ENCODE measurements around the gene AFF3.

Gene AFF3

DNA sequence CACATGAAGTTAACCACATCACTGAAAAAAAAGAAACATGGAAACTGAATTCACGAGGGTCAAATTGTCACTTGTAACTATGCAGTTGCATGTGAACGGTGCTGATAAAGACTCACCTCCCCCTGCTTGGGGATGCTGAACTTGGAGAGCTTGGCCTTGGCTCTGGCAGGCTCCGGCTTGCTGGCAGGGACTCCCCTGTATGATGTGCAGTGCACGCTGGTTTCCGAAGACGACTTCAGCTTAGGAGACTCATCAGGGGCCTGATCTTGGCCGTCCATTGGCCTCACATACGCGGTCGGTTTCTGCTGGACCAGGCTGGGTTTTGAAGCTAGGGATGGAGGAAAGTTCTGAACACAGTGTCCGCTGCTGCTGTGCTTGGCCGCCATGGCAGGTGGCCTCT is 135.9 kb downstream of the AFF3 start:
- DNase-seq = no peak

DNA sequence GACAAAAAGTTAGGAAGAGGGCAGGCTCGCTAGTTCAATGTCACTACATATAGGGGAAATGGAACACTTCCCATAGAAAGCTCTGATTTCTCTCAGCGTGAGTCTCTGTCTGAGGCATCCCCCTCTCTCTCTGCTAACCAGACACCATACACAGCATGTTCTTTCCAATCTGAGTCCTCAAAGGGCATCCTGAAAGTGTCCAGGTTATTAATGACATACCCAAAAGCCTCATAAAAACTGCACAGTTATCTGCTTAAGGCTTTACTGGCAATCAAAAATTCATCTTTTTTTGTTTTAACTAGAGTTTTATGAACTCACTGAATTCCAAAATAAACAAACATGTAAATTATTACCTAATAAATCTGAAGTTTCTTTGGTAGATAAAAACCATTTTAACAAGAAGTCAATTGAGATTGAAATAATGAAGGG is 137.4 kb downstream of the AFF3 start:
- no peak for DNase-seq

DNA sequence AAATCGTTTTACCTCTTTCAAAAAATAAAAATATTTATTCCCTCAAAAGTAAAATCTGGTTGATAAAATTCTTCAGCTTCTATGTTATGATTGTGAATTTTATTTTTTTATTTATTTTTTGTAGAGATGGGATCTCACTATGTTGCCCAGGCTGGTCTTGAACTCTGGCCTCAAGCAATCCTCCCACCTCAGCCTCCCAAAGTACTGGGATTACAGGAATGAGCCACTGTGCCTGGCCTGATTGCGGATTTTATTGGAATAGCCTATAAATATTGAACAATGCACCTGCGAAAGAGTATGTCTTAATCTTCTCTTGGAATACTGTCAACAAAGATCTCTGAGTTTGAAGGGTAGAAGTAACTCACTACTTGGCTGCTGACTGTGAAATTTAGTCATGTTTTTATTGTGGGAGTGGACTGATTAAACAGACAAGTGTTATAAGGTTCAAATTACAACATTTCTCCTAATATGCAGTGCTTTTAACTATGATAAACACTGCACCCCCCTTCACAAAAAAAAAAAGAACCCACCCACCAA is 138.0 kb downstream of the AFF3 start:
- no peak for DNase-seq

DNA sequence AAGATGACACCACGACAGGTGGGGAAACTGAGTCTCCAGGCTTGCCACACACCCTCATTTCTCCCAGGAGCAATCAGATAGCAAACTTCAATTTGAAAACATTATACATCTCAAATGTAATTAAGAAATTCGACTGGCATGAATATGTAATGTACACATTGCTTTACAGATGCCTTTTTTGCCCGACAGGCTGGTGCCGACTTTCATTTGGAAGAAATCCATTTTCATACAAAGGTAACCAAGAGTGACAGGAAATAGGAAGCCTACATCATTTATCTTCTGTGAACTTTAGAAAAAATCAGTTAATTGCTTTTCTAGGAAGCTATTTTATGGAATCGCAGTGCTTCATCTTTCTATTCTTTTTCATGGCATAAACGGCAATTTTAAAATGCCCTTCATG is 140.3 kb downstream of the AFF3 start:
- DNase-seq = no peak

DNA sequence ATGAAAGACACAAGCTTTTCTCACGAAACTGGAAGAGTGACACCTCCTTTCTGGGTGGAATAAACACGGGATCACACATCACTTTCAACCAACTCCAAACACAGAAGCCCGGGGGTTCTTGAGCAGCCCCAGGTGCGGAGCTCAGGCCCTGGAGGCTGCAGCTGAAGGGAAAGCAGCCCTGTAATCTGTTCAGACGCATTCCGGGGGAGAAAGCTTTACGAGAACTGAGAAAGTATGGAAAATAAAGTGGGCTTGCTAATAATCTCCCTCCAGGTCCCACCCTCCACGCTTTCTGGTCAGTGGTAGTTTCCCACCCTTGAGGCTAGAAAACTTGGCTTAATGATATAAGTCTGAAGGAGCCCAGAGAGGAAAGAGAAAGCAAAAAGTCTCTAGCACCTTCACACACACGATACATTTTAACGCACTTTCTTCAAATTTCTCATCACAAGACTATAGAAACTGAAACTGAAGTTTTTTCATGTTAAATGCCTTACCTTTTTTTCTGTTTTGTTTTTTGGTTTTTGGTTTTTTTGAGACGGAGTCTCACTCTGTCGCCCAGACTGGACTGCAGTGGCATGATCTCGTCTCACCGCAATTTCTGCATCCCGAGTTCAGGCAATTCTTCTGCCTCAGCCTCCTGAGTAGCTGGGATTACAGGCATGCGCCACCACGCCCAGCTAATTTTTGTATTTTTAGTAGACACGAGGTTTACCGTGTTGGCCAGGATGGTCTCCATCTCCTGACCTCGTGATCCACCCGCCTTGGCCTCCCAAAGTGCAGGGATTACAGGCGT is 141.3 kb downstream of the AFF3 start:
- DNase-seq = no peak

DNA sequence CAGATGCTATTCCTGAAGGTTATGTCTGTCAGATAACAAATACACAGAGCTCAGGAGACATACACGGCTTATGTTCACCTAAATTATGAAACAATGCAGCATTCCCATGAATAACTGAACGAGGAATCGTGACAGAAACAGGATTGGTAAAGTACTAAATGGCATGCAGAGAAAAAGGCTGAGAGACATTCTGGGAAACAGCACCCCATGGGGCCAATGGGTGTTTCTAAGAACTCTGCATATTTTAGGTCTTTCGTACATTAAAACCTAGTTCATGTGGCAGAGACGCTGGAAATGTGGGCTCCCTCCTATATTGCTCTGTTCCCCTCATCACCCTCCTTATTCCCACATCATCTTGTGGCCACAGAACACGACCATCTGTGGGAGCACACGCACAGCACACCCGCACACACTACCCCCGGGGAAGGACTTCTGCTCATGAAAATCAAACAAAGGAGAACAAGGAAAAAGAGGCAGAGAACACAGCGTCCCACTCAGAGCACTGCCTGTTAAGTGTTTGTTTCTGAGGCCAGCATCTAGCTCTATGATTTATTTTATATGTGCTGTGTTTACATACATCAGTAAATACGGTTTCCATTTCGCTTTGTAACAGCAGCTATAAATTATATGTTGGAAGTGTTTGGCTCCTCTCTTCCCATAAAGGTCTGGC is 143.6 kb downstream of the AFF3 start:
- DNase-seq = peak; percentile 68

DNA sequence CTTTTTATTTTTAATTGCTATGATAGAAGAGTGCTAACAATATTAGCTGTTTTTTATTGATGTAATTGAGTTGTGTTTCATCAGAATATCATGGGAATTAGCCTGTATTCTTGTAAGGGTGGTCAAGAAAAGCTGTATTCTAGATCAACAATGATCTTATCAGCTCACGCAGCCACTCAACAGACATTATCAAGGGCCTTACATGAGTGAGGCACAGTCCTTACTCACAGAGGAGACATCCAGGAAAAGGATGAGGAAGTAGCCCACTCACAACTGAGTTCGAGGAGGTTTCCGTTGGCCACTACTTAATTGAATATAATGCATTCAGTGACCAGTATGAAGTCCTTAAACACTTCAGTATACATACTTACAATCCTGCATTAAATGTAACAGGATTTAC is 152.5 kb downstream of the AFF3 start:
- no peak for DNase-seq

DNA sequence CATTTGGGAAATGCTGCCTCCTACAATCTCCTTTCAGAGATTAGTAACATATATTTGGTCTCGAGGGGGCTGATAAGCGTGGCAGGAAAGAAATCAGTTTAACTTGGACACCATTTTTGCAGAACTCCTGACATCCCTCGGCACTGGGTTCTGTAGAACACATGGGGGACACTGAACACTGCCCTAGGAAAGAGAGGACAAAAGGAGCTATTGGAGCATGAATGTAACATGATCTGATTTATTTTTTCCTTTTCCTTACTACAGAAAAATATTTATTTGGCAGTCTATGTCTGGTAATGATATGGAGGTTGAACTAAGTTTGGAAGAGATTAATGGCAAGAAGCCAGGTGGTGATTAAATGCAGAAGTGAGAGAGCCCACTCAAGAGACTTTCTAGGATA is 153.8 kb downstream of the AFF3 start:
- DNase-seq = no peak

DNA sequence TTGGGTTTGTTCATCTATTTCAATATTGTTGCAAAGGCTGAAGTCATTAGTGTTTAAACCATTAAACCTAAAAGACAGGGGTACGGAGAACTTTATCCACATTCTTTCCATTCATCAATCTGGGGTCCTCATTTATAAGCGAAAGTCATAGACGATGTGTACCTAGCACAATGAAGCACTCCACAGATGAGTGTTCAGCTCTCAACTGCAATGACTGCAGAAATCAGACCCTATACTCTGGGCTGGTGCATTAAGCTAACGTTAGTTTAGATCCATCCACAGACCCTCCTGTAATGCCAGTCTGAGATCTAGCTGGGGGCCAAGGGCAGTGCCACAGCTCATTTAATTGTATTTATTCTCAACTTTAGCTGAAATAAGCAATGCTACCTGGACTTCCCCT is 155.2 kb downstream of the AFF3 start:
- peak; percentile 11 for DNase-seq

DNA sequence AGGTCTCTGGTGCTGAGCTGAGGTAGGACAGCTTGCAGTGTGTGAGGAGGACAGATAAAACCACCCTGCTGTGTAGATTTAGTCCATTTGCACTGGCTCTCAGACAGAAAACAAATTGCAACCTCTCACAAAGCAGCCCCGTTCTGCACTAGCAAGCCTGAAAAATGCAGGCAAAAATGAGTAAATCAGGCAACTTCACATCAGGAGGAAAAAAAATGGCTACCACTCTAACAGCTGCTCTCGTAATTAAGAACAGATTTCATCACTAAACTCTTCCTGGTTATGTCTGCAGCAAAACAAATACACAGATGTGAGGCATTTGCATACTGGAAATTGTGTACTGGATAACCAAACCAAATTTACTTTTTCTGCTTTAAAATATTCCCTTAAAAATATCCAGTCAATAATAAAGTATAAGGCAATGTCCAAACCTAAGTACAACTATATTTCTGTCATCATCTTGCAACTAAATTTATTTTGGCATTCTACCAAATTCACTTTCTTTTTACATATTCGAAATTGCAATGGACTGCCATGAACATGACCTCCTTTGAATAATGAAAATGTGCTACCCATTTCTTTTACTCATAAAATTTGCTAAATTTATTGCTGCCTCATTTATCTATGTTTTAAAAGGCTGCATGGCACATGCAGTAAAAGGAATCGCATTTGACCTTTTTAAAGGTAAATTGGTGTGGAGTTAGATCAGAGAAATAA is 157.4 kb downstream of the AFF3 start:
- DNase-seq = no peak

DNA sequence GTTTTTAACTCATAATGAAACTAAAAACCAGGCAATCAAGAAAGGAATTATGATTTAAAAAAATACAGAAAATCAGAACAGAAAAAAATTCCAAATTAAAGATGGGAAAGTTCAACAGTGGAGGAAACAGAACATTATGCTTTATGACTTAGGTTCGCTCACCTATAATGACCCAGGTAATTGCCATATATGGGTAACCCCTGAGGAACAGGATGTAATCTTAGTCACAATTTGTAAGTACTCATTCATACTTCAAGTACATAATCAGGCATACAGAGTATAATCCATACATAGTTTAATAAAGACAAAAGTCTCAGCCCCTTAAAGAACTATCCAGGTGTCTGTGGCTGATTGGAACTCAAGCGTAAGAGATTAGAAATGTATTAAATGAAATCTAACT is 159.6 kb downstream of the AFF3 start:
- DNase-seq = no peak

DNA sequence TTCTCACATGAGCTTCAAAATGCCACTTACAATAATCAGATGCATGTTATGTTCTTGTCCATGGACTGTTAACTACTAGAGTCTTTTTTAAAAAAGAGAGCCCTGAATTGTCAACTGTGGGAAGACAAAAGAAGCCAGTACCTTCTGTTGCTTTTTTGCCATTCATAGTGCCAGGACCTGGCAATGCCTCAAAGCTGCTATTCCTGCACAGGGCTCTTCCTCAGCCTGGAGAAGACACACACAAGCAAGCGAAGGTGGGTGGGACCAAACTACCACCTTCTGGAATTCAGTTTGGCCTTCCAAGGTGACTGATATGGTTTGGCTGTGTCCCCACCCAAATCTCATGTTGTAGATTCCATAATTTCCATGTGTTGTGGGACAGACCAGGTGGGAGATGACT is 160.6 kb downstream of the AFF3 start:
- DNase-seq = no peak

DNA sequence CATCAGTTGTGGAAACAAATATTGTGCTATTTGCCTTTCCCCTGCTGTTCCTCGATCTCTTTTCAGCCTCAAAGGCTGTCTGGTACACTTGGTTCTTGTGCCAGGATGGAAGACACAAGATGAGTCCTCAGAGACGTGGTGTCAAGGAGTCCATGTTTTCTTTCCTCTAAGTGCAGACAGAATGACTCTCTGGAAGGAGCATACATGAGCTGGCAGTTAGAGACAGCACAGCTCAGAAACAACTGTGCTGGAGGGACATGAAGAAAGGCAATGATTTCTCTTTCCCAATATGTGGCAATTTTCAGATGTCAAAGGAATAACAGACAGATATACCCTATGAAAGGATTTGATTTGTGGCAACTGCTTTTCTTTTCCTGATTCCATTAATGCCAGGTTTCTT is 162.2 kb downstream of the AFF3 start:
- DNase-seq = no peak

DNA sequence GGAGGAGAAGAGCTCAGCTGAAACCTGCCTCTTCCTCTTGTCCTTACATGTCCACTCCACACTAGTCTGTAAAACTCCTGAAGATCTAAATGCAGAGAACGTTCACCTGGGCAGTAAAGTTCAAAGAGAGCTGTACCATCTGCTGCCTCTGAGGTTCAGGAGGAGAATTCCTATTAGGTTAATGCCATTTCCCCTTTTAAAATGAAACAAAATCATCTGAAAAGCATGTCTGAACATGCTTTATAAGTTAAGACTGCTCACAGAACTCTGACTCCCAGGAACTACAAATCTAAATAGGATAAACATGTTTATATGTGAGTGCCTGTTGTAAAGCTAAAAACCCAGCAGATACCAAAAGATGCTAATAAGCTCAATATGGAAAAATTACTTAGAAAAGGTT is 164.4 kb downstream of the AFF3 start:
- no peak for DNase-seq

DNA sequence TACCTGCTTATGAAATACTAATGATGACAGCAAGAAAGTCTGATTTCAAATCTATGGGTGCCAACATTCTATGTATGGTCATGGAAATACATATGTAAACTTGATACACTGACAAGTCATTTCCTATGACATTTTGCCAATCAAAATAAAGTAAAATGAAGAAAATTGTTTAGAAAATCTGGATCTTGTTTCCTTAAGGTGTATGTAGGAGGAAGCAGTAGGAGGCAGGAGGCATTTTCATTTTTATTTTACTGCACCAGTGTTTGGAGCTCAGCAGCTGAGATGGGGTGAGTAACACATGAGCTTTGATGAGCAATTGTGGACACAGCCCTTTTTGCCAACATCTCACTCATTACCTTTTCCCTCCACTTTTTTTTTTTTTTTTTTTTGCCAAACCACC is 167.0 kb downstream of the AFF3 start:
- DNase-seq = no peak

DNA sequence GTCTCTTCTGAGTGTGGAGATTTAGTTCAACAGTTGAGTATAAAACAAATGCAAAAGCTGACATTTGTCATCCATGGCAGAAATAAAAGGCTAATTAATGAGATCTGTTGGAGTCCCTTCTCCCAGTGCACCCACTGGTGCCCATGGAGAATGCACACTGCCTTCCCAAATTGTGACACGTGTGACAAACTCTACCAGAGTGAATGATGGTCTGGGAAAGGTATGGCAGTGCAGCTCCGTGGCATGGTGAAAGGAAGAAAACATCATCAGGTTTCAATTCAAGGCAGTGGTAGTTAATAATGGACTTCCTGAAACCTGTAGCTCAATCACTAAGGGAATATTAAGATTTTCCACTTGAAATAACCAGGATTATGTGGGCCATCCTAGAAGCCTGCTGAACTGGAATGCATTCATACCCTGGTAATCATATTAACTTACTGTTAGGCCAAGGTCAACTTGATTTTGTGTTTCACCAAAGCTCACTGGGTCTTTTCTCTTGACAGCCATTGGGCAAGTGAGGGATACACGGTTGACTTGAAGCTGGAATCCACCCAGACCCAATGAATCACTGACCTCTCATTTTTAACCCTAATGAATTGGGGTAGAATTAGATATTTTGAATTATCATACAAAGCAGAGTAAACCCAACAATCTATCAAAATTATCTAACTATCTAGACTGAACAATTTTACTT is 167.6 kb downstream of the AFF3 start:
- no peak for DNase-seq

DNA sequence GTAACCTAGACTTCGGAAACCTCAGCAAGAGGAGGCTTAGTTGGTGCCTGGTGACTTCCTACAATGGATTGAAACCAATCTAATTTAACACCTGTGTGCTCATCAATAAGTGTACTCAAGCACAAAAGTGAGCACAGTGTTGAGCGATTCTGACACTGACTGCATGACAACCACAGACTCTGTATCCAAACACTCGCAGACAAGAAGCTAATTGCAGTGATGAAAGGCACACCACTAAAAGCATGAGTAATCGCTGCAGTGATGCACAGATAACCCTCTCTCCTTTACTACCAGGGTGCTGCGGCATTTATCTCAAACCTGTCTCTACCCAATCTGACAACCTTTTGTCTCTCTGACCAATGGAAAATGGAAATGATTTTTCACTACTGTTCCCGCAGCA is 168.1 kb downstream of the AFF3 start:
- DNase-seq = no peak

DNA sequence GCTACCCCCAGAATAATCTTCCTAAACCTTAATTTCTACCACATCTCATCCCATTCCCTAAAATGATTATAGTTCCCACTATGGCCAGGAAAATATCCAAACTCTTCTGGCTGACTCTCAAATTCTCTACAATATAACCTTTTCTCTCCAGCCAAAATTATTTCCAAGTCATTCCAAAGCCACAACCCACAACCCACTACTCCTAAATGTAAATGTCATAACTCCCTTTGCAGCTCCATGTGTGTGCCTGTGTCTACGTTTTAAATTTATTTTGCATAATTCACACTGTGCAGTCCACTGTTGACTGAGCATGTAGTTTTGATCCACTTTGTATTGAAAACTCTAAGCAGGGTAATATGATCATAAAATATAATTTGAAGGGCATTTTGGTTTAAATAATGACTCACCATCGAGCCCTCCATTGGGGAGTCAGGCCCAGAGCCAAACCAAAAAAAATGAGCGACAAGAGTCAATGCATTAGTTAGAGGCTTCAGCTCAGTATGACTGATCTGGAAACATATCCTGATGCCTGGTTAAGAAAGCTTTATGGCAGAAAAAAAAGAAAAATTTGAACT is 171.0 kb downstream of the AFF3 start:
- DNase-seq = no peak

DNA sequence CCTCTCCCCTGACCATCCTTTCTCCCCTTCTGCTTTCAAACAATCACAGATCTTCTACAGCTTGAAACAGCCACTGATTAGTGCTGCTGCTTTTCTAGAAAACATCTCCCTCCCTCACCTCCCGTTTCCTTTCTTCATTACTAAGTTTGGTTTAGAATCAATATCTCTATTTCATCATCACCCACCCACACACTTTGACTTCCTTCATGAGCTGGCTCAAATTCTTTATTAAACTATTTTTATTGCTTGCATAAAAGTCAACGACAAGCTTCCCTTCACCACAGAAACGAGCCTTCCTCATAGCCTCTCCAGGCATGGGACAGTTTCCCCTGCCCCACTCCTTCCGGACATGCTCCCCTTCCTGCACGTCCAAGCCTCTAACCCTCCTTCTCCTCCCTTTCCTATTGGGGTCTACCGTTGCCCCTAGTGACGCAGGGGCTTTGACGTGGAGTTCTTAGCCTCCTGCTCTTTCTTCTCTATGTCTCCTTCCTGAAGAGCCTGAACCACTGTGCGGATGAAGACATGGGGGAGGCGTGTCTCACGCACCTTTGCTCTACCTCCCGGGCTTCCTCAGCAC is 172.0 kb downstream of the AFF3 start:
- no peak for DNase-seq

DNA sequence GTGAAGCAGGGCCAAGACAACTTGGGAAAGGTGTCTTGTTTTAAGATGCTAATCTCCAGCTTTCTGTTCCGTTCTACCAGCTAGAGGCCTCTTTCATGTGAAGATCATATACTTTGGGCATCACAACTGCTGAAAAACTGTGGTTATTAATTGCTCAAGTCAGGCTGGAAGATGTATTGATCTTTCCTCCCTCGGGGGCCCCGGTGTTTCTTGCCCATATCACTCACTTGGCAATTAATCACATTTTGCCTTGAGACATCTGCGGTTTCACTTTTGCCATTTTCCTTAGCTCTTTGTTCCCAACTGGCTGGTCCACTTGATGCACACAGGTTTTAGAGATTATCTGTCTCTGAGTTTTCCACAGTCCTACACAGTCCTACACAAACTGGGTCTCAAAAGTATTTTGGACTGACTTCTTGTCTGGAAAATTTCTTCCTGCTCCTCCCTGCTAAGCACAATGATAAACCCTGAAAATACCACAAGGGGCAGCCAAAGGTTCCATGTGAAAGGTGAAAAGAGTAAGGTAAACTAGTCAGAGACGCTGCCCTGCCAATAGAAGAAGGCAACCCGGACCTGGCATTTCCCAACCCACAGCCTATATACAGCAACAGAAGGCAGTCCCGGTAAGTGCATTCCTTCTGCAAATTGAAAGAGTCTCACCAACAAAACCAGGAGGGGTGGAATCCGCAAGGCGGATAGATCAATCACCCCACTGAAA is 181.0 kb downstream of the AFF3 start:
- DNase-seq = no peak

DNA sequence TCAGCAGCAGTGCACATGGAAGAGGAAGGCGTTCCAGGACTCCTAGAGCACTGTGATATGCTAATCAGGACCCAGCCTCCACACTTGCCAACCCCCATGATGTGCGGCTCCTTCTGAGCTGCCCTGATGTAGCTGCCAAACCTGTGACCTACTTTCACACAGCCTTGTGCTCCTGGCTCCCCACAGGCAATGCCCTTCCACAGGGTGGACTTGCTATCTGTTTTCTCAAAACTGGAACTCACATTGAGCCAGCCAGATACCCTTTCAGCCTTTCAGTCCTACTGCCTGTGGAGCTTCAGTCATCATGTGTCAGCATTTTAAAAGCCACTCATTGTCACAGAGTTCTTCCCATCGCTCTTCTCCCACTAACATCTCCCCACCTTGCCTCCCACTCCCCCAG is 181.6 kb downstream of the AFF3 start:
- DNase-seq = no peak

DNA sequence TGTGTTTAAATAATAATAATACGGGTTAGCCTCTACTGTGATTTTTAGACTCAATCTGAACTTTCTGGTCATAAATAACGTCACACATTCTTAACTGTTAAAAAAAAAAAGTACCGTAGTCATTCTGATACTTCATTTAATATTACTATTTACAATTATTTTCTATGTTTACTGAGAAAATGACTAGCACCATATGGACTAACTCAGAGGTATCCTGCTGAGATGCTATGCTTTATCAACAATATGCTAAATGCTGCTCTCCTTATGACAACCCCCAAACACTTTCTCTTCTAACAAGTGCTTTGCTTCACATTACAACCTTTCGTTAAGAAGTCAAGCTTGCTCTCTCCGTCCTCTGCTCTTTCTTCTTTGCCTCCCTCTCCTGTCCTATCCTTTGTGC is 182.1 kb downstream of the AFF3 start:
- no peak for DNase-seq

Measured in NCI-H345 (cell line).